PC-9 (cell line): ENCODE measurements around the gene STAC.

Experiments used
- CTCF ChIP-seq: fragments of 200-600 bp; sonication (generic); conservative IDR thresholded peaks from 2 replicates; pipeline ENCODE4 v1.6.1; 2017; ENCODE audit warnings: mixed run types, antibody characterized with exemption, mild to moderate bottlenecking, moderate library complexity
- EZH2 ChIP-seq: fragments of 200-600 bp; sonication (generic); IDR thresholded peaks from 2 replicates; pipeline ENCODE4 v1.8.0; 2017; ENCODE audit warnings: antibody characterized with exemption, low read depth

- no peak for TF ChIP-seq CTCF
- TF ChIP-seq EZH2 = no peak
These were observed 6.6 kb upstream of the STAC start for GRCh38 chr3:36373666-36374065.
